Liver (tissue), 9 donors: ENCODE measurements around the gene MIEN1. TPM values are rescaled to one million over a fixed set of nuclear protein-coding genes. Genes with fewer than 3 reads are reported as not detected.

Experiments
- DNase-seq: peaks from one replicate; pipeline ENCODE4 v3.0.0-alpha.2; 2017; ENCODE audit warnings: low spot score
- H3K27ac ChIP-seq, 2 donors: one replicate each; pipeline ENCODE4 v1.7.0; 2013; ENCODE audit warnings: inconsistent platforms in 2 of 2, low read length in 2 of 2, control low read depth in 1 of 2, low read depth in 1 of 2, mild to moderate bottlenecking in 1 of 2
- H3K27me3 ChIP-seq, 4 donors: one replicate each; pipeline versions ENCODE4 v1.6.1 to v1.7.0; 2013; ENCODE audit warnings: low read length in 3 of 4, inconsistent platforms in 1 of 4, mild to moderate bottlenecking in 1 of 4, moderate library complexity in 1 of 4; ENCODE audit not compliant: control insufficient read depth in 4 of 4, insufficient read depth in 4 of 4
- H3K36me3 ChIP-seq, 4 donors: one replicate each; pipeline versions ENCODE4 v1.6.1 to v1.7.0; 2013; ENCODE audit warnings: low read length in 3 of 4, mild to moderate bottlenecking in 3 of 4, low read depth in 1 of 4, moderate library complexity in 1 of 4; ENCODE audit not compliant: control insufficient read depth in 4 of 4, insufficient read depth in 3 of 4
- H3K4me1 ChIP-seq, 4 donors: one replicate each; pipeline versions ENCODE4 v1.6.1 to v1.7.0; 2013; ENCODE audit warnings: low read length in 3 of 4, mild to moderate bottlenecking in 3 of 4, moderate library complexity in 1 of 4; ENCODE audit not compliant: control insufficient read depth in 4 of 4, insufficient read depth in 4 of 4
- H3K4me3 ChIP-seq, 3 donors: one replicate each; pipeline versions ENCODE4 v1.6.1 to v1.7.0; 2013; ENCODE audit warnings: low read length in 3 of 3, control low read depth in 1 of 3, low read depth in 1 of 3, mild to moderate bottlenecking in 1 of 3
- H3K9ac ChIP-seq, 2 donors: one replicate each; pipeline ENCODE4 v1.7.0; 2013; ENCODE audit warnings: low read length in 2 of 2, mild to moderate bottlenecking in 2 of 2, moderate library complexity in 2 of 2, control low read depth in 1 of 2, low read depth in 1 of 2
- H3K9me3 ChIP-seq, 4 donors: one replicate each; pipeline versions ENCODE4 v1.6.1 to v1.7.0; 2013; ENCODE audit warnings: low read length in 3 of 4; ENCODE audit not compliant: control insufficient read depth in 4 of 4
- EGR1 ChIP-seq, 2 donors: IDR thresholded peaks; 2 replicates each; pipeline ENCODE4 v1.6.1; 2016 to 2018; ENCODE audit warnings: antibody characterized with exemption in 2 of 2, low read depth in 2 of 2
- FOXA1 ChIP-seq: IDR thresholded peaks from 2 replicates; pipeline ENCODE4 v1.6.1; 2016; ENCODE audit warnings: antibody characterized with exemption
- GABPA ChIP-seq, 2 donors: IDR thresholded peaks in 1 of 2; conservative IDR thresholded peaks in 1 of 2; 2 replicates each; pipeline ENCODE4 v1.6.1; 2016; ENCODE audit warnings: antibody characterized with exemption in 2 of 2, mild to moderate bottlenecking in 1 of 2, moderate library complexity in 1 of 2
- HNF4A ChIP-seq, 2 donors: conservative IDR thresholded peaks; 2 replicates each; pipeline ENCODE4 v1.6.1; 2016; ENCODE audit warnings: antibody characterized with exemption in 2 of 2, mild to moderate bottlenecking in 2 of 2
- HNF4G ChIP-seq: IDR thresholded peaks from 2 replicates; pipeline ENCODE4 v1.6.1; 2016; ENCODE audit warnings: antibody characterized with exemption
- JUND ChIP-seq, 2 donors: IDR thresholded peaks; 2 replicates each; pipeline ENCODE4 v1.6.1; 2016; ENCODE audit warnings: antibody characterized with exemption in 2 of 2
- NR2F2 ChIP-seq: IDR thresholded peaks from 2 replicates; pipeline ENCODE4 v1.6.1; 2016; ENCODE audit warnings: antibody characterized with exemption
- RAD21 ChIP-seq, 2 donors: IDR thresholded peaks; 2 replicates each; pipeline ENCODE4 v1.6.1; 2016; ENCODE audit warnings: antibody characterized with exemption in 2 of 2, mild to moderate bottlenecking in 2 of 2
- RXRA ChIP-seq, 2 donors: IDR thresholded peaks; 2 replicates each; pipeline ENCODE4 v1.6.1; 2017 to 2018; ENCODE audit warnings: antibody characterized with exemption in 2 of 2, mild to moderate bottlenecking in 1 of 2
- SP1 ChIP-seq: IDR thresholded peaks from 2 replicates; pipeline ENCODE4 v1.6.1; 2018; ENCODE audit warnings: antibody characterized with exemption, mild to moderate bottlenecking
- TAF1 ChIP-seq: conservative IDR thresholded peaks from 2 replicates; pipeline ENCODE4 v1.6.1; 2016; ENCODE audit warnings: antibody characterized with exemption, mild to moderate bottlenecking
- YY1 ChIP-seq: IDR thresholded peaks from 2 replicates; pipeline ENCODE4 v1.6.1; 2016; ENCODE audit warnings: antibody characterized with exemption, mild to moderate bottlenecking
- WGBS: extraction: QIAGEN DNeasy Blood & Tissue Kit; methylation state at CpG from one replicate; pipeline ENCODE4 v1.1.7; 2013; 5-methylcytosine and 5-hydroxymethylcytosine counted together
- polyA plus RNA-seq, 2 donors: library from polyadenylated mRNA; stranded (reverse) in 1 of 2; unstranded in 1 of 2; fragments of 200-250 nt in 1 of 2; fragments of >200 nt in 1 of 2; fragmentation: Nextera tagmentation in 1 of 2; extraction: Ambion mirVana in 1 of 2; gene quantifications; one replicate each; pipeline versions ENCODE4 v1.2.1 to v1.2.3, GENCODE V29; 2013 to 2015
- total RNA-seq, 2 donors: library from RNA; depleted of rRNA; stranded (reverse); fragments of >200 nt; gene quantifications; one replicate each; pipeline ENCODE4 v1.2.3, GENCODE V29; 2014
- TF ChIP-seq, protein P1 (sequence below): IDR thresholded peaks from 2 replicates; pipeline ENCODE4 v1.6.1; 2016; ENCODE audit warnings: antibody characterized with exemption
- TF ChIP-seq, protein P2 (sequence below): IDR thresholded peaks from 2 replicates; pipeline ENCODE4 v1.6.1; 2016; ENCODE audit warnings: antibody characterized with exemption
- TF ChIP-seq, protein P3 (sequence below): IDR thresholded peaks from 2 replicates; pipeline ENCODE4 v1.6.1; 2016; ENCODE audit warnings: antibody characterized with exemption, mild to moderate bottlenecking
- TF ChIP-seq, protein P4 (sequence below): IDR thresholded peaks from 2 replicates; pipeline ENCODE4 v1.6.1; 2016; ENCODE audit warnings: antibody characterized with exemption
- TF ChIP-seq, protein P5 (sequence below): fragments of 150-350 bp; IDR thresholded peaks from 2 replicates; pipeline ENCODE4 v1.5.1; 2017; ENCODE audit warnings: improper control_type of control experiment, low read depth, low read length; ENCODE audit not compliant: missing input control
- donor health status: healthy.
- donor health status: healthy.
- donor health status: healthy.
- donor health status: healthy.
- donor health status: healthy.

Gene MIEN1
- total and polyA plus RNA-seq, 4 donors: 11.1 to 99.0 (median 29.0) TPM

DNA sequence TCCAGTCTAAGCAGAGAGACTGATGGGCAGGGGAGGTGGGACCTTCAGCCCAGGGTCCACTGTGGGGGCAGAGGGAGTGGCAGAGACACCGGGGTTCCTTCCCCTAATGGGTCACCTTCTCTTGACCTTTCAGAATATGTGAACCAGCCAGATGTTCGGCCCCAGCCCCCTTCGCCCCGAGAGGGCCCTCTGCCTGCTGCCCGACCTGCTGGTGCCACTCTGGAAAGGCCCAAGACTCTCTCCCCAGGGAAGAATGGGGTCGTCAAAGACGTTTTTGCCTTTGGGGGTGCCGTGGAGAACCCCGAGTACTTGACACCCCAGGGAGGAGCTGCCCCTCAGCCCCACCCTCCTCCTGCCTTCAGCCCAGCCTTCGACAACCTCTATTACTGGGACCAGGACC is 2.8 kb downstream of the MIEN1 start:
- H3K9me3 ChIP-seq: no peaks in the 10 kb centered on the region
- 80% methylated on average over 10 of the region's 10 CpGs for WGBS
- peaks cover 5 to 38% (median 10%) of the 10 kb centered on the region in 4 donors for H3K36me3 ChIP-seq
- TF ChIP-seq SP1: no peak
- TF ChIP-seq, protein P1, sequence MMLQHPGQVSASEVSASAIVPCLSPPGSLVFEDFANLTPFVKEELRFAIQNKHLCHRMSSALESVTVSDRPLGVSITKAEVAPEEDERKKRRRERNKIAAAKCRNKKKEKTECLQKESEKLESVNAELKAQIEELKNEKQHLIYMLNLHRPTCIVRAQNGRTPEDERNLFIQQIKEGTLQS: no peak
- no peak for TF ChIP-seq YY1
- no peak for TF ChIP-seq EGR1 (IDR thresholded peaks at IDR 0.05; ENCODE audit: low read depth in 2 of 2)
- TF ChIP-seq TAF1: no peak
- TF ChIP-seq HNF4A (conservative IDR thresholded peaks at IDR 0.05): no peak
- TF ChIP-seq RAD21 (IDR thresholded peaks at IDR 0.05): no peak
- TF ChIP-seq, protein P2, sequence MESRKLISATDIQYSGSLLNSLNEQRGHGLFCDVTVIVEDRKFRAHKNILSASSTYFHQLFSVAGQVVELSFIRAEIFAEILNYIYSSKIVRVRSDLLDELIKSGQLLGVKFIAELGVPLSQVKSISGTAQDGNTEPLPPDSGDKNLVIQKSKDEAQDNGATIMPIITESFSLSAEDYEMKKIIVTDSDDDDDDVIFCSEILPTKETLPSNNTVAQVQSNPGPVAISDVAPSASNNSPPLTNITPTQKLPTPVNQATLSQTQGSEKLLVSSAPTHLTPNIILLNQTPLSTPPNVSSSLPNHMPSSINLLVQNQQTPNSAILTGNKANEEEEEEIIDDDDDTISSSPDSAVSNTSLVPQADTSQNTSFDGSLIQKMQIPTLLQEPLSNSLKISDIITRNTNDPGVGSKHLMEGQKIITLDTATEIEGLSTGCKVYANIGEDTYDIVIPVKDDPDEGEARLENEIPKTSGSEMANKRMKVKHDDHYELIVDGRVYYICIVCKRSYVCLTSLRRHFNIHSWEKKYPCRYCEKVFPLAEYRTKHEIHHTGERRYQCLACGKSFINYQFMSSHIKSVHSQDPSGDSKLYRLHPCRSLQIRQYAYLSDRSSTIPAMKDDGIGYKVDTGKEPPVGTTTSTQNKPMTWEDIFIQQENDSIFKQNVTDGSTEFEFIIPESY: no peak
- TF ChIP-seq, protein P3, sequence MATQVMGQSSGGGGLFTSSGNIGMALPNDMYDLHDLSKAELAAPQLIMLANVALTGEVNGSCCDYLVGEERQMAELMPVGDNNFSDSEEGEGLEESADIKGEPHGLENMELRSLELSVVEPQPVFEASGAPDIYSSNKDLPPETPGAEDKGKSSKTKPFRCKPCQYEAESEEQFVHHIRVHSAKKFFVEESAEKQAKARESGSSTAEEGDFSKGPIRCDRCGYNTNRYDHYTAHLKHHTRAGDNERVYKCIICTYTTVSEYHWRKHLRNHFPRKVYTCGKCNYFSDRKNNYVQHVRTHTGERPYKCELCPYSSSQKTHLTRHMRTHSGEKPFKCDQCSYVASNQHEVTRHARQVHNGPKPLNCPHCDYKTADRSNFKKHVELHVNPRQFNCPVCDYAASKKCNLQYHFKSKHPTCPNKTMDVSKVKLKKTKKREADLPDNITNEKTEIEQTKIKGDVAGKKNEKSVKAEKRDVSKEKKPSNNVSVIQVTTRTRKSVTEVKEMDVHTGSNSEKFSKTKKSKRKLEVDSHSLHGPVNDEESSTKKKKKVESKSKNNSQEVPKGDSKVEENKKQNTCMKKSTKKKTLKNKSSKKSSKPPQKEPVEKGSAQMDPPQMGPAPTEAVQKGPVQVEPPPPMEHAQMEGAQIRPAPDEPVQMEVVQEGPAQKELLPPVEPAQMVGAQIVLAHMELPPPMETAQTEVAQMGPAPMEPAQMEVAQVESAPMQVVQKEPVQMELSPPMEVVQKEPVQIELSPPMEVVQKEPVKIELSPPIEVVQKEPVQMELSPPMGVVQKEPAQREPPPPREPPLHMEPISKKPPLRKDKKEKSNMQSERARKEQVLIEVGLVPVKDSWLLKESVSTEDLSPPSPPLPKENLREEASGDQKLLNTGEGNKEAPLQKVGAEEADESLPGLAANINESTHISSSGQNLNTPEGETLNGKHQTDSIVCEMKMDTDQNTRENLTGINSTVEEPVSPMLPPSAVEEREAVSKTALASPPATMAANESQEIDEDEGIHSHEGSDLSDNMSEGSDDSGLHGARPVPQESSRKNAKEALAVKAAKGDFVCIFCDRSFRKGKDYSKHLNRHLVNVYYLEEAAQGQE: no peak
- no peaks in the 10 kb centered on the region for H3K27me3 ChIP-seq
- H3K4me3 ChIP-seq: no peak overlapping the region
- no peak overlapping the region for H3K9ac ChIP-seq
- DNase-seq: no peak
- H3K4me1 ChIP-seq: peaks cover 5 to 20% (median 12%) of the 10 kb centered on the region in 4 donors
- no peak overlapping the region for H3K27ac ChIP-seq

DNA sequence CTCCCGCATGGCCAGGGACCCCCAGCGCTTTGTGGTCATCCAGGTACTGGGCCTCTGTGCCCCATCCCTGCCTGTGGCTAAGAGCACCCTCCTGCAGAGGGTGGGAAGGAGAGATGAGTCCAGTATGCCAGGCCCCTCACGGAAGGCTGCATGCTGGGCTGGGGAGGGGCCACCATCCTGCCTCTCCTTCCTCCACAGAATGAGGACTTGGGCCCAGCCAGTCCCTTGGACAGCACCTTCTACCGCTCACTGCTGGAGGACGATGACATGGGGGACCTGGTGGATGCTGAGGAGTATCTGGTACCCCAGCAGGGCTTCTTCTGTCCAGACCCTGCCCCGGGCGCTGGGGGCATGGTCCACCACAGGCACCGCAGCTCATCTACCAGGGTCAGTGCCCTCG is 3.7 kb downstream of the MIEN1 start:
- peaks cover 5 to 38% (median 11%) of the 10 kb centered on the region in 4 donors for H3K36me3 ChIP-seq
- 81% methylated on average over 9 of the region's 9 CpGs for WGBS
- no peak for DNase-seq

More for the DNA sequence above, 3.7 kb downstream of the MIEN1 start:
- TF ChIP-seq EGR1 (IDR thresholded peaks at IDR 0.05; ENCODE audit: low read depth in 2 of 2) (no peak), HNF4A (conservative IDR thresholded peaks at IDR 0.05) (no peak), RXRA (IDR thresholded peaks at IDR 0.05) (no peak), YY1 (no peak), HNF4G (no peak), JUND (IDR thresholded peaks at IDR 0.05) (no peak), NR2F2 (no peak), FOXA1 (no peak), GABPA (IDR thresholded peaks at IDR 0.05 in 1 of 2, conservative IDR thresholded peaks at IDR 0.05 in 1 of 2) (no peak), TAF1 (no peak), SP1 (no peak)
- TF ChIP-seq, protein P1: no peak
- TF ChIP-seq, protein P3: no peak
- TF ChIP-seq, protein P4, sequence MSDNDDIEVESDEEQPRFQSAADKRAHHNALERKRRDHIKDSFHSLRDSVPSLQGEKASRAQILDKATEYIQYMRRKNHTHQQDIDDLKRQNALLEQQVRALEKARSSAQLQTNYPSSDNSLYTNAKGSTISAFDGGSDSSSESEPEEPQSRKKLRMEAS: no peak
- TF ChIP-seq, protein P5, sequence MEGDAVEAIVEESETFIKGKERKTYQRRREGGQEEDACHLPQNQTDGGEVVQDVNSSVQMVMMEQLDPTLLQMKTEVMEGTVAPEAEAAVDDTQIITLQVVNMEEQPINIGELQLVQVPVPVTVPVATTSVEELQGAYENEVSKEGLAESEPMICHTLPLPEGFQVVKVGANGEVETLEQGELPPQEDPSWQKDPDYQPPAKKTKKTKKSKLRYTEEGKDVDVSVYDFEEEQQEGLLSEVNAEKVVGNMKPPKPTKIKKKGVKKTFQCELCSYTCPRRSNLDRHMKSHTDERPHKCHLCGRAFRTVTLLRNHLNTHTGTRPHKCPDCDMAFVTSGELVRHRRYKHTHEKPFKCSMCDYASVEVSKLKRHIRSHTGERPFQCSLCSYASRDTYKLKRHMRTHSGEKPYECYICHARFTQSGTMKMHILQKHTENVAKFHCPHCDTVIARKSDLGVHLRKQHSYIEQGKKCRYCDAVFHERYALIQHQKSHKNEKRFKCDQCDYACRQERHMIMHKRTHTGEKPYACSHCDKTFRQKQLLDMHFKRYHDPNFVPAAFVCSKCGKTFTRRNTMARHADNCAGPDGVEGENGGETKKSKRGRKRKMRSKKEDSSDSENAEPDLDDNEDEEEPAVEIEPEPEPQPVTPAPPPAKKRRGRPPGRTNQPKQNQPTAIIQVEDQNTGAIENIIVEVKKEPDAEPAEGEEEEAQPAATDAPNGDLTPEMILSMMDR: no peak
- TF ChIP-seq, protein P2: no peak
- no peak overlapping the region for H3K9ac ChIP-seq
- no peak overlapping the region for H3K4me3 ChIP-seq
- H3K4me1 ChIP-seq: peaks cover 5 to 20% (median 12%) of the 10 kb centered on the region in 4 donors
- no peak overlapping the region for H3K27ac ChIP-seq
- no peaks in the 10 kb centered on the region for H3K9me3 ChIP-seq
- H3K27me3 ChIP-seq: no peaks in the 10 kb centered on the region
